HuH-7 (cell line): ENCODE data around the gene SLC36A1.
"Not testable (repeated sequence)": the region's sequence is repeated elsewhere in the genome, so short reads cannot be mapped to it uniquely, and the experiment has no call there.

ENCODE experiments used
- DNase-seq: peaks from one replicate; pipeline ENCODE4 v3.0.0; 2011; ENCODE audit warnings: low spot score

The SLC36A1 gene

DNA sequence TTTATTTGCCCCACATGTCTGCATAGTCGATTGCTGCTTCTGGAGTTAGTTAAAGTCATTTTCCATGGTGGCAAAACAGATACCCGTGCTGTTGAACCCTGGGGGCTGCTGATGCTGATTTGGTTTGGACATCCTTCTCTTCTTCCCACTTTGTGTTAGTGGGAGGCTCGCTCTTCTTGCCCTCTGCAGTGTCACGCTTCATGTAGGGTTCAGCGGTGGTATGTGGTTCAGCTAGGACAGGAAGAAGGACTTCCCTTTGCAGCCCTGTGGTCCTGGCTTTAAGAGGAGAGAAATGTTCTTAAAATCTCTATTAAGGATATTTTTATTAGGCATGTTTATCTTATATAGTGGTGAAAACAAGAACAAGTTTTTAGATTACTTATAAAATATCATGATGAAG, 36.2 kb downstream of the SLC36A1 start:
- DNase-seq, result no peak

- no peak for DNase-seq
These were observed 40.1 kb downstream of the SLC36A1 start for GRCh38 chr5:151487544-151487943.

DNA sequence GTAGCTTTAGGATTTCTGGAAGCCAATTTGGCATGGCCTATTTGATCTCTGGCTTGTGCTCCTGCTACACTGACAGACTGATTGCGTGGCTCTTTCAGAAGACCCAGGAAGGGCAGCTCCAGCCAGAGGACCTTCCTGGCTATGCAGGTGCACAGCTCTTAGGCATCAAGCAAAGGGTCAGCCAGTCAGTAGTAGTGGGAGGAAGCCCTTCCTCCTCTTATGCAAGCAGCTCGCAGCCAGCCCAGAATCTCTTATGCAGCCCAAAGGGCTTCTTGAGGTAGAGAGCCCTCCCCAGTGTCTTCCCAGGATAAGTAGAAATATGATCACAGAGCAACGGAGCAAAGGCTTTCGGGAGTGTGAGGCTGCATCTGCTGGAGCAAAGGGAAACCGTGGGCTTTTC, 43.2 kb downstream of the SLC36A1 start:
- DNase-seq, result no peak

GRCh38 chr5:151491062-151491461, 43.7 kb downstream of the SLC36A1 start:
- no peak for DNase-seq

DNA sequence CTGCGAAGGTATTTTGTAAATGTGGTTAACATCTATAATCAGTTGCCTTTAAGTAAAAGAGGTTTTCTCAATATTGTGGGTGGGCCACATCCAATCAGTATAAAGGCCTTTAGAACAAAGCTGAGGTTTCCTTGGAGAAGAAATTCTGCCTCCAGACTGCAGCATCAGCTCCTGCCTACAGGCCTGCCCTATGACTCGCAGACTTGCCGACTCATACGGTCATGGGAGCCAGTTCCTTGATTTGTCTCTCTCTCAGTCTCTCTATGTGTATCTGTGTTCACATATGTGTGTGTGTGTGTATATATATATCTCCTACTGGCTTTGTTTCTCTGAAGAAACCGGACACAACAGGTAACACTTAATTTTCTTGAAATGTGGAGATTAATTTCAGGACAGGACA, 45.3 kb downstream of the SLC36A1 start:
- no peak for DNase-seq

DNA sequence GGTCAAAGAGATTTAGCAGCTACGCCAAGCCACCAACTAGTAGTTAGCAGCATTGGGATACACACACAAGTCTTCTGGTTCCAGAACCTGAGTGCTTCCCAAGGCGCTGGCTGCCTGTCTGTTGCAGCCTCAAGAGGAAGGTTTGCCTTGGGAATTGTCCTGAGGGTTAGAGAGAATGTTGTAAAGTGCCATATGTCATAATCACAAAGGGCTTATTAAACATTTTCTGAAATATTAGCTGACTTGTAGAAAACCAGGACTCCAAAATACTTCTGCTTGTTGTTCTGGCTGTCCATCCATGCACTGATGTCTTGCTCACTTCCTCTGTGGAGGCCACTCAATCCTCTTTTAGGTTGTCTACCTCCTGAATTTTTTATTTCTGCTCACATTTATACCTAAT, 46.3 kb downstream of the SLC36A1 start:
- DNase-seq, result no peak

- DNase-seq, result no peak
These were observed 47.9 kb downstream of the SLC36A1 start for GRCh38 chr5:151495320-151495719.

GRCh38 chr5:151496041-151496484, 48.7 kb downstream of the SLC36A1 start:
- no peak for DNase-seq

DNA sequence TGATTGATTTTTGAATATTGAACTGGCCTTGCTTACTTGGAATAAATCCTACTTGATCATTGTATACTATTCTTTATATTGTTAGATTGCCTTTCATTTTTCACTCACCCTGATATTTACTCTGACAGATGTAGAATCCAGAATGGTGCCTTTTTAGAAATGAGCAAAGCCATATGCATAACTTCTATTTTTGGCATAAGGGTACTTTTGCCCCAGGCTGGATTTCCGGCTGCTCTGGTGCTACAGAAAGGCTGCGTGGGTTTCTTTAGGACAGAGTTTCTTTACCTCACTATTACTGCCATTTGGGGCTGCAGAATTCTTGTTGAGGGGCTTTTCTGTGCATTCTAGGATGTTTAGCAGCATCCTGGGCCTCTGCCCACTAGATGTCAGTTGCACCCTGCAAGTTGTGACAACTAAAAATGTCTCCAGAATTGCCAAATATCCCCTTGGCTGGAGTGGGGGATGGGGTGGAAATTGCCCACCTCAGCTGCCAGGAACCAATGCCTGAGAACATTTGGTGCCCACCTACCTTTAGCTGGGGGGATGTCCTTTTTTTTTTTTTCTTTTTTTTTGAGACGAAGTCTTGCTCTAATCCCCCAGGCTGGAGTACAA, 50.1 kb downstream of the SLC36A1 start:
- no peak for DNase-seq

DNA sequence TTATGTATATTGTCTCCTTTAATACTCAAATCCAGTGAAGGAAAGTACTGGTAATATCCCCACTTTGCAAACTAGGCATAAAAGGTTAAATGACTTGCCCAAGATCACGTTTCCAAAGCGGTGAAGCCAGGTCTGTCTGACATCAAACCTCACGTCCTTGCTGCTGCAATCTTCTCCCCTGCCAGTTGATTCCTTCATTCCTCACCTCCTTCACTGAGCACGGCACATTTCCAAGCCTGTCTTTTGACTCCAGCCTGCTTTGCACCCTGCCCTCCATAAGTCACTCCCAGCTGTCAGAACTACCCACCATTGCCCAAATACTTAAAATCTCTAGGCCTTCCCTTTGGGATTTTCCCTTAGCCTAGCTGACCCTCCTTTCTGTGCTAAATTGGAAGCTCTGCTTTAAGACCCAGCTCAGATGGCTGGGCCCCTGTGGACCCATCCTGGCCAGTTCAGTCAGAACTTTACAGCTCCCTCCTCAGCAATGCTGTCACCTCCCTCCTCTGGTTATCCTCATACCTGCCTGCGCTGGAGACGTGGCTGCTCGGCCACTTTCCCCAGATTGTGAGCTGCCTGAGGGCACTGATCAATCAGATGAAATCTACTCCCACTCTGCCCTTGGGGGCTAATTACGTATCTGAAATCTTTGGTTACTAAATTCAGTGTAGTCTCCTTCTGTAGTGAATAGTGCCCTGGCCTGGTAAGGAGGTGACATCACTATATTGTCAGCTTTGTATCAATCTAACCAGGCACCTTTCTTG, 51.2 kb downstream of the SLC36A1 start:
- DNase-seq, result no peak

DNA sequence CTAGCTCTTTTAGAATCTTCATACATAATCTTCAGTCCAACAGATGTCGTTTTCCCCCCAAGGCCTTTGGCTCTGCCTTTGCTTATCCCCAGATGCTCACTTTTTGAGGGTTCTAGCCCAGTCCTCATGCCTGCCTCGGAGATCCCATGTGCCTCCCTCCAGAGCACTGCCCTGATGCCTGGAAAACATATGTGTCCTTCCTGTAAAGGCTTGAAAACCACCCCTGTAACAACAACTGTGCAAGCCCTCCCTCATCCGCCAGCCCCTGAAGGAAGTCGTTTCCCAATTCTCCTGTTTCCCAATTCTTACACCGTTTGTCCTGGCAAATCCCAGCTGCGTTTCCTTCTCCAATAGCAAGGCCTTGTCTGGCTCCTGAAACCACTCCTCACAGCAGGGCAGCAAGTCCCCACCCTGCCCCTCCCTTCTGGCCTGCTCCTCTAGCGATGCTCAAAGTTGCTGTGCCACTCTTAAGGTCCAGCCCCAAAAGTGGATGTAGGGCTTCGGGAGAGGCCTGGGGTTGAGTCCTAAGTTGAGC, 52.2 kb downstream of the SLC36A1 start:
- no peak for DNase-seq

GRCh38 chr5:151504006-151504405, 56.6 kb downstream of the SLC36A1 start:
- no peak for DNase-seq

DNA sequence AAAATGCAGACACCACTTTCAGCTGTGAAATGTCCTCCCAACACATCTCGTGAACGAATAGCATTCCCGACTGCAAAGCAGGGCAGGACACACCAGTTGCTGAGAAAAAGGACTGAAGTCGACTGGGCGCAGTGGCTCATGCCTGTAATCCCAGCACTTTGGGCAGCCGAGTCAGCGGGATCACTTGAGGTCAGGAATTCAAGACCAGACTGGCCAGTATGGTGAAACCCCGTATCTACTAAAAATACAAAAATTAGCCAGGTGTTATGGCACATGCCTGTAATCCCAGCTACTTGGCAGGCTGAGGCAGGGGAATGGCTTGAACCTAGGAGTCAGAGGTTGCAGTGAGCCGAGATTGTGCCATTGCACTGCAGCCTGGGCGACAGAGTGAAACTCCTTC, 60.9 kb downstream of the SLC36A1 start:
- DNase-seq, result not testable (repeated sequence)

DNA sequence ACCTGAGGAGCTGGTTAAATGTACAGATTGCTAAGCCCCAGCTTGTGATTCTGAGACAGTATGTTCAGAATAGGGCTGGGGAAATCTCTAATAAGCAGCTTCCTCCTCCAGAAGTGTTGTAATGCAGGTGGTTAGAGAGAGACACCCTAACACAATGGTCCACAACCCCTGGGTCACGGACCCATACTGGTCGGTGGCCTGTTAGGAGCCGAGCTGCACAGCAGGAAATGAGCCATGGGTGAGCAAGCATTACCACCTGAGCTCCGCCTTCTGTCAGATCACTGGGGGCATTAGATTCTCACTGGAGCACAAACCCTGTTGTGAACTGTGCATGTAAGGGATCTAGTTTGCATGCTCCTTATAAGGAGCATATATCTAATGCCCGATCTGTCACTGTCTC, 61.8 kb downstream of the SLC36A1 start:
- no peak for DNase-seq

GRCh38 chr5:151509836-151510235, 62.4 kb downstream of the SLC36A1 start:
- DNase-seq, result no peak

DNA sequence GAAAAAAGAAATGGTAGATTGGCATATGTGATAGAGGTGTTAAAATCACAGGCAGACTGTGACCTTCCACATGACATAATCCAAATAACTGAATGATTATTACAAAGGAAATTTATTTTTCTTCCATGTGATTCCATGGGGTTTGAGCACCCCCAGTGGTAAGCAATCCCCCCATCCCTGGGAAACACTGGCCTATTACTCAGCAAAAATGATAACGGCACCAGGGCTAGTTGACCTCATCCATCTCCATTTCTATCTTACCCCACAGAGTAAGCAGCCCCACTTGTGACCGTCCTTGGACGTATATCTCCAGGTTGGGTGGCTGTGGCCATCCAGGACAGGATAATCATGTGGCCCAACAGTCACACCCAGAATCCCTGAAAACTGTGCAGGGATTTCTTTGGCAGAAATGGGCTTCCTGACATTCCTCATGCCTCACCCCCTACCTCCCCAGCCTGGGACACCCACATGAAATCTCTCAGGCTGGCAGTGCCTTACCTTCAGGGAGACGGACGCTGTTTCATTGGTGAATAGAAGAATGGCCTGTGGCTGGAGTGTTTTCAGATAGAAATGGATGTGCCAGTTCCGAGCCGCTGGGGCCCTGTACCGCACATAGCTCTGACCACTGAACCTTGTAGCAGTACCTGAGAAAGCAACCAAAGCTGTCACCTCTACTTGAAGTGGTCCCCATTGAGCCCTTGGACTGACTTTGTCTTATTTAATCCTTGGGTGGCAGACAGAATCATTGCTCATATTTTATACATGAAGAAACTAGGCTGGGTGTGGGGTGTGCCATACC, 69.9 kb downstream of the SLC36A1 start:
- DNase-seq, result no peak

- DNase-seq, result no peak
These were observed 72.9 kb downstream of the SLC36A1 start for GRCh38 chr5:151520294-151520693.

DNA sequence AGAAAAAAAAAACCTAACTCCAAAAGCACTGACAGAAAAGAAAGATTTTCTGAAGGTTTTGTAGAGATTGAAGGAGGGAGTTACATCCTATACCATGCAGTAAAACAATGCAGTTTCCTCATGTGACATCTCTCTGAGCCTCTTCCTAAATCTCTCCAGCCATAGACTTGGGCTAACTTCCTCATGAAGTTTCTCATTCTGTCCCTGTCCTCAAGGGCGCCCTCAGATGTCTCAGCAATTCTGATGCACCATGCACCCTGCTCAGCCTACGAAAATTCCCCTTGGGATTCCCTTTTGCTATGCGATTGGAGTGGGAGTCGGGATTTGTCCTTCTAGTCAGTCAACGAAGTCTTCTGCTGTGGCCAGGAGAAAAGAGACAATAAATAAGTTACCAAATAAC, 74.8 kb downstream of the SLC36A1 start:
- DNase-seq, result no peak

GRCh38 chr5:151523335-151523734, 75.9 kb downstream of the SLC36A1 start:
- peak; percentile 68 for DNase-seq

DNA sequence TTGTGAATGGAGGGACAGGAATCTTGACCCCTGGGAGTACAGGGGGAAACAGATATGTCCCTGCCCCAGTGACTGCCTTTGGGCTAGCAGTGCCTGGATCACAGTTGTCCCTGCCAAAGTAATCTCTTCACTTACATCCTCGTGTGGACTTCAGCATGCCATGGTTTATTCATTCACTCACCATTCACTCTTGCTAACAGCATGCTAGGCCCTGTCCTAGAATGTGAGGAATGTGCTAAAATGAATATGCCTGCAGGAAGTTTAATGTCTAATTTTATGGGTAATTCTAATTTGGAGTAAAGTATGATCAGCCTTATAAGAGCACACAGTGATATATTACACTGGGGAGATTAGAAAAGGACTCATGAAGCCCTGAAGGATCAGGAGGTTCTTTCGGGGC, 80.8 kb downstream of the SLC36A1 start:
- no peak for DNase-seq

DNA sequence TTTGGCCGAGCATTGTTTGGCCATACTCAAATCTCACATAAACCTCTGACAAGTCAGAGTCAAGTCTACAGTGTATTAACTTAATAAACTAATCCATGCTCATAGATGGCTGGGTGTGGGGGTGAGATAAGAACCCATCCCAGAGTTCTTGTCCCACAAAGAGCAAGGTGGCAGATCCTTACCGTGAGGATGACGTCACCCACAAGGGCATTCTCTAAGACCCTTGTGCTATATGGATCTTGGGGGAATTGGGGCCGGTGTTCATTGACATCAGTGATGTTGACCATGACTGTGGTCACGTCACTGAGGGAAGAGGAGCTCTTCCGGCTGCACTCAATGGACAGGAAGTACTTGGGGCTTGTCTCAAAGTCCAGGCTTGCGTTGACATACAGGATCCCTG, 81.6 kb downstream of the SLC36A1 start:
- DNase-seq, result no peak

- no peak for DNase-seq
These were observed 84.2 kb downstream of the SLC36A1 start for GRCh38 chr5:151531581-151531980.

GRCh38 chr5:151532416-151532815, 85.0 kb downstream of the SLC36A1 start:
- DNase-seq, result no peak
